Right renal cortex interstitium (tissue), 3 donors: ENCODE results near the gene LMTK3. TPM values are rescaled to one million over a fixed set of nuclear protein-coding genes. Genes with fewer than 3 reads are reported as not detected.

Experiments
- polyA plus RNA-seq, 3 donors: library from polyadenylated mRNA; unstranded; fragments of 120-200 nt; gene quantifications; one replicate each; pipeline ENCODE4 v1.2.1, GENCODE V29; 2013; ENCODE audit not compliant: insufficient read length in 3 of 3

The LMTK3 gene
- polyA plus RNA-seq, 3 donors, result 1.2 to 2.3 (median 2.1) TPM

Other genes starting within 250 kb of the LMTK3 start
- gene ZNF114, start 241.8 kb downstream of the LMTK3 start, polyA plus RNA-seq, result 1 to 10 TPM; 5.9 to 9.0 (median 6.9) TPM
- 10 to 100 TPM; 72.4 to 81.9 (median 79.0) TPM for gene EMP3, start 186.3 kb downstream of the LMTK3 start, polyA plus RNA-seq
- 1 to 10 TPM; 7.7 to 9.4 (median 8.3) TPM for gene TMEM143, start 147.9 kb downstream of the LMTK3 start, polyA plus RNA-seq
- under 1 TPM; 0.40 to 0.67 (median 0.46) TPM for gene SYNGR4, start 147.5 kb downstream of the LMTK3 start, polyA plus RNA-seq
- 100 to 1,000 TPM; 206 to 257 (median 218) TPM for gene KDELR1, start 120.3 kb downstream of the LMTK3 start, polyA plus RNA-seq
- gene GRIN2D, start 118.2 kb downstream of the LMTK3 start, polyA plus RNA-seq, result under 1 TPM; 0.35 to 0.46 (median 0.38) TPM
- gene GRWD1, start 65.9 kb downstream of the LMTK3 start, polyA plus RNA-seq, result 10 to 100 TPM; 19.8 to 24.8 (median 24.0) TPM
- gene KCNJ14, start 56.3 kb downstream of the LMTK3 start, polyA plus RNA-seq, result under 1 TPM; 0.55 to 0.67 (median 0.61) TPM
- 10 to 100 TPM; 74.8 to 80.7 (median 80.1) TPM for gene CYTH2, start 42.5 kb downstream of the LMTK3 start, polyA plus RNA-seq
- gene SULT2B1, start 40.3 kb upstream of the LMTK3 start, polyA plus RNA-seq, result under 1 TPM; 0.23 to 0.29 (median 0.24) TPM
- gene SPACA4, start 94.9 kb upstream of the LMTK3 start, polyA plus RNA-seq, result not detected
- gene FAM83E, start 103.2 kb upstream of the LMTK3 start, polyA plus RNA-seq, result under 1 TPM; 0.49 to 0.99 (median 0.98) TPM
- gene RPL18, start 107.3 kb upstream of the LMTK3 start, polyA plus RNA-seq, result 1,000 to 10,000 TPM; 1,053 to 1,199 (median 1,085) TPM
- gene SPHK2, start 107.7 kb upstream of the LMTK3 start, polyA plus RNA-seq, result 10 to 100 TPM; 15.9 to 24.6 (median 17.8) TPM
- gene DBP, start 125.5 kb upstream of the LMTK3 start, polyA plus RNA-seq, result 10 to 100 TPM in 2 of 3 donors, 1 to 10 TPM in 1; 9.3 to 11.0 (median 10.5) TPM
- 10 to 100 TPM; 21.9 to 23.6 (median 22.9) TPM for gene CA11, start 134.4 kb upstream of the LMTK3 start, polyA plus RNA-seq
- gene NTN5, start 161.2 kb upstream of the LMTK3 start, polyA plus RNA-seq, result under 1 TPM; 0.47 to 0.96 (median 0.94) TPM
- gene FUT2, start 184.1 kb upstream of the LMTK3 start, polyA plus RNA-seq, result 1 to 10 TPM in 2 of 3 donors, under 1 TPM in 1; 0.96 to 2.6 (median 1.9) TPM
- gene MAMSTR, start 207.9 kb upstream of the LMTK3 start, polyA plus RNA-seq, result 1 to 10 TPM; 4.1 to 5.2 (median 4.5) TPM
- 10 to 100 TPM; 11.5 to 12.2 (median 11.8) TPM for gene RASIP1, start 228.8 kb upstream of the LMTK3 start, polyA plus RNA-seq
- under 1 TPM in 2 of 3 donors, not detected in 1; 0.18 to 0.40 TPM for gene IZUMO1, start 235.1 kb upstream of the LMTK3 start, polyA plus RNA-seq
- gene FUT1, start 240.8 kb upstream of the LMTK3 start, polyA plus RNA-seq, result 1 to 10 TPM; 3.0 to 3.4 (median 3.0) TPM
- not detected for gene FGF21, start 243.7 kb upstream of the LMTK3 start, polyA plus RNA-seq